Adrenal gland (tissue), 5 donors: Measurements from ENCODE around the gene DCP2.

Source experiments
- CTCF ChIP-seq, 6 experiments: fragments of 450-650 bp in 4 of 6; fragments of 200-600 bp in 2 of 6; sonication (generic) in 1 of 6; IDR thresholded peaks; 1 replicate in 5 of 6; 2 replicates in 1 of 6; pipeline versions ENCODE4 v1.5.1 to v1.8.0; 2016 to 2021; ENCODE audit warnings: antibody characterized with exemption in 6 of 6, mild to moderate bottlenecking in 2 of 6, moderate library complexity in 1 of 6
- POLR2A ChIP-seq, 2 donors: fragments of 450-650 bp; IDR thresholded peaks; one replicate each; pipeline ENCODE4 v1.6.1; 2017; ENCODE audit warnings: antibody characterized with exemption in 2 of 2, mild to moderate bottlenecking in 2 of 2, moderate library complexity in 1 of 2
- donor health status: DM: no; HTN: no; CAD: no.

- TF ChIP-seq CTCF (IDR thresholded peaks at IDR 0.05), result no peak
- TF ChIP-seq POLR2A (IDR thresholded peaks at IDR 0.05), result no peak
These were observed 46.1 kb downstream of the DCP2 start for GRCh38 chr5:113022661-113023060.
